Stimulated activated CD4-positive, alpha-beta T cell treated with anti-CD3 and anti-CD28 coated beads, Interleukin-2, amount 100 ng/mL, for 24 hours (primary cell): ENCODE data around the gene EXOG.

Experiments
- DNase-seq, 2 donors: peaks; one replicate each; pipeline ENCODE4 v3.0.0-alpha.2; 2020

Gene EXOG

DNA sequence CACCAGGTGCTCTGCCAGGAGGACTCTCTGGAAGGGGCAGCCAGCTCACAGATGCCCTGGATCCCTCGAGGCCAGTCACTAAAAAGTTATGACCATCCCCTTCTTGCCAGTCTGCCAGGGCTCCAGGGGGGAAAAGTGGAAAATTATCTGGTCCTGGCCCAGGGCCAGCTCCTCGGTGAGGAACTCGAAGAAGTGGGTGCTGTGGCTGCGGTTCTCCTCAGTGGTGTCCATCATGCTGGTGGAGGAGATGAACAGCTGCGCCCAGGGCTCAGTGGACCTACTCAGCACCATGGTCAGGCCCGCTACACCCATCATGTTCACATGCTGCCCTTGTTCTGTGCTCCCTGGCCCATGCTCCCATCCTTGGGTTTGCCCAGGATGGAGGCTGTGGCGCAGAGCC, 19.2 kb downstream of the EXOG start:
- no peak for DNase-seq

- no peak for DNase-seq
Observed at GRCh38 chr3:38516669-38517068, 20.5 kb downstream of the EXOG start.

- no peak for DNase-seq
Observed at GRCh38 chr3:38519000-38519399, 22.9 kb downstream of the EXOG start.

GRCh38 chr3:38519651-38520050, 23.5 kb downstream of the EXOG start:
- DNase-seq, result no peak

- DNase-seq, result peak; percentile 62 to 69
Observed at GRCh38 chr3:38521391-38521987, 25.3 kb downstream of the EXOG start.

DNA sequence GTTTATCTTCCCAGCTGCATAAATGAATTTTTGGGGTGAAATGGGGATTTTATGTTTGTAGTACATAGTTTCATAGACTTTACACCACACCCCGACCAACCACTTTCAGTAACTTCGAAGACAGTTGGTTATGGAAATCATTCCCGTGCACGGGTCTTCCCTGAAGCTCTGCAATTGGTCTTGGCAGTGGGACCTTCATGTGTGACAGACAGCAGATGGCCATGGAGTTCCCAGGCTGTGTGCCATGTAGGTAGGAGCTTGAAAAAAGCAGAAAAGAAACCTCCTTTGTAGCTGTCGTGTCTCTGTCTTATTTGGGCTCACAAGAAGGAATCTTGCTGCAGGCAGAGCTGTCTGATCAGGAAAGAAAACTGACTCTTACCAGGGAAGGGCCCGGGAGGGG, 25.9 kb downstream of the EXOG start:
- DNase-seq, result no peak

DNA sequence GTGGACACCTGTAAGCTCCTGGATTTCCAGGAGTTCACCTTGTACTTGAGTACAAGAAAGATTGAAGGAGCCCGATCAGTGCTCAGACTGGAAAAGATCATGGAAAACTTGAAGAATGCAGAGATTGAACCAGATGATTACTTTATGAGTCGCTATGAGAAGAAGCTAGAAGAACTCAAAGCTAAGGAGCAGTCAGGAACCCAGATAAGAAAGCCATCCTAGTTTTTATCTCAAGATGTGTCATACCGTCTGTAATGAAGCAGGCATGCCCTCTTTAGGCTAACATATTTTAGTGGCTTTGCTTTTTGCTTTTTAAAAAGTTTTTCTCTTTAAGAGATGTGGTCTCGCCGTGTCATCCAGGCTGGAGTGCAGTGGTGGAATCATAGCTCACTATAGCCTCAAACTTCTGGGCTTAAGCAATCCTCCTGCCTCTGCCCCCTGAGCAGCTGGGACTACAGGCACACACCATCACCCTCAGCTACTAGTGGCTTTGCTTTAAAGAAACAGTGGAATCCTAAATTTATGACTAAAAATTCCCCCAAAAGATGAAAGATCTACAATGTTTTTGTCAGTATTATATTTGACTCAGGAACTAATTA, 28.1 kb downstream of the EXOG start:
- no peak for DNase-seq

- no peak for DNase-seq
Observed at GRCh38 chr3:38526792-38527191, 30.7 kb downstream of the EXOG start.

GRCh38 chr3:38528457-38528856, 32.3 kb downstream of the EXOG start:
- DNase-seq, result no peak

GRCh38 chr3:38532529-38532928, 36.4 kb downstream of the EXOG start:
- no peak for DNase-seq

DNA sequence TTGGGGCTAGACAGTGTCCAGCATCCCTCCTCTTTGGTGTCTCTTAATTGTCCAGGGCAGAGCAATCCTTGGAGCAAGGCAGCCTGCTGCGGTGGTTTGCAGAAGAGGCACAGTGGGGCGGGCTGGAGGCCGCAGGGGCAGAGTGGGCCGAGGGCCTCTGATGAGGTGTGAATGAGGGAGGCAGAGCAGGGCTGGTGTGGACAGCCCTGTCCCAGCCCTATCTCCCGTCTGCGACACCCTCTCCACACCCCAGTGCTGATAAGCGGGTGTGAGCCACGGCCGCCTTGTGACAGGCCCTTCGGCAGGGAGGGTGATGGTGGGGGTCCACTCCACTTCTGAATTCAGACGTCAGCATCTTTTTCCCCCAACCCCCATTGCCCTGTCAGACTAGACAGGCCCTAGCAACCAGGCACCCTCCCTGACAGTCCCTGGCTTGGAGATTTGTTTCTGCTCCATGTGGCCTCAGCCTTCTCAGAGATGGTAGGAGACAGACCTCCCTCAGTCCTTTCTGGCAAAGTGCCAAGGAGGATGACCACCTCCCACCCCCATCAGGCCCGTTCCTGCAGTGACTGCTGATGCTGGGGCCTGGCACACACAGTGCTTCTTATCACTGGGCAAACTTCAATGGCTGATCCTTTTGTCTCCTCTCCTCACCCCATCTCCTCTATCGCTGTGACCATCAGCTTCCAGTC, 37.3 kb downstream of the EXOG start:
- DNase-seq, result no peak

- DNase-seq, result no peak
Observed at GRCh38 chr3:38534180-38534579, 38.0 kb downstream of the EXOG start.

- DNase-seq, result no peak
Observed at GRCh38 chr3:38534604-38535003, 38.5 kb downstream of the EXOG start.

DNA sequence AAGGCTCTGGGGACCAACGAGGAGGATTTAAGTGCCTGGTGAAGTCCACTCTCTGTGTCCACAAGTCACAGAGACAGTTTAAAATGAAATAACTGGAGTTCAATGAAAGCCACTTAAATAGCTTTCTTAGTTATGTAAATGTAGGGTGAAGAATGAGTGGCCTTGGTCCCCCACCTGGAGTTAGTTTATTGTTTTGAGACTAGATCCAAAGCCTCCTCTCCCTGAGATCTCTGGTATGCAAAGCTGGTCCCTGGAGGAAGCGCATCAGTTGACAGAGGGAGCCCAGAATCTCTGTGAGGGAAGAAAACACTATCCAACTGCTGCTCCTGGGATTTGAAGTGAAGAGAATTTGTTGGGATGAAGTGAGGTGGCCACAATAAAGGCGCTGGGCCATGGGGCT, 40.5 kb downstream of the EXOG start:
- no peak for DNase-seq

GRCh38 chr3:38538773-38539353, 42.7 kb downstream of the EXOG start:
- no peak for DNase-seq

DNA sequence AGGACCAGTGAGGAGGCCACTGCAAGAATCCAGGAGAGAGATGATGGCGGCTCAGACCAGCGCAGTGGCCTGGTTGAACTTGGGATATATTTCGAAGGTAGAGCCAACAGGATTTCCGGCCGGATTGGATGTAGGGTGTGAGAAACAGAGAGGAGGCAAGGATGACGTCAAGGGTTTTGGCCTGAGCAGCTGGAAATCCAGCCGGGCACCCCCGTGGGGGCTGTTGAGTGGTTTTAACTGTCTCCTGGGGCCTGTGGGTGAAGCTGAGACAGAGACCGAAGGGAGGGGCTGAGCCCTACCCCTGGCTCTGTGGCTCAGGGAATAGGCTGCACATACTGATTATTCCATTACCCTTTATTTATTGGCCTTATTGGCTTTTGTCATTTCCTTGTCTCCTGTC, 45.7 kb downstream of the EXOG start:
- no peak for DNase-seq

- DNase-seq, result no peak
Observed at GRCh38 chr3:38542401-38543298, 46.5 kb downstream of the EXOG start.

GRCh38 chr3:38543586-38543985, 47.4 kb downstream of the EXOG start:
- DNase-seq, result no peak

DNA sequence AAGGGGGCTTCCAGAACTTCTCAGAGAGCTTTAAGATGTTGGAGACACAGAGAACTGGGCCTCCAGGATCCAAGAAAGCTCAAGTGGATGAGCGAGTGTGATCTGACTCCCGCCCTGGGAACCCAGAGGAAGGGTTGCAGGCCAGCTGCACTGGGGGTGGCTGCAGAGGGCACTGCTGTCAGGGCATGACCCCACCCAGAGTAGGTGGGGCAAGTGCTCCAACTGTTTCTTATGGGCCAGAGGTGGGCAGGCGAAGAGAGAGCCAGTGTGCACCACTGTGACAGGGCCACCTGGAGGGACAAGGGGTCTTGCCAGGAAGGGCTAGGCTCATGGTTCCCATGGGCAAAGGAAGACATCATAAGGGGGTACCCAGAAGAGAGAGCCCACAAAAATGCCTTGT, 48.8 kb downstream of the EXOG start:
- no peak for DNase-seq

DNA sequence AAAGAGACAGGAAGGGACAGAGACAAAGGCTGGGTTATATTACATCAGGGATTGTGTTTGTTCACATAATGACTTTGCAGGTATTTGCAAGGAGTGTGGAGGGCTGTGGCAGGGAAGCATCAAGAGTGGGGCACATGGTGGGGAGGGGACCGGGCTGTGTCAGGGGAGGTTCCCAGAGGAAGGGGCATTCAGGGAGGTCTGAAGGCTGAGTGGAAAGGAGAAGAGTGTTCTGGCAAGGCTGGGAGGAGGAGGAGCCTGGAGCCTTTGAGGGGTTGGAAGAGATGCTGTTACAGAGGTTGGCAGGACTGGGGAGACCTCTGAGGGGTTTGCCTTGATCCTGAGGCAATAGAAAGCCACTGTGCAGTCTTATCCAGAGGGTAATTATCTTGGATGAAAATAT, 49.4 kb downstream of the EXOG start:
- no peak for DNase-seq

DNA sequence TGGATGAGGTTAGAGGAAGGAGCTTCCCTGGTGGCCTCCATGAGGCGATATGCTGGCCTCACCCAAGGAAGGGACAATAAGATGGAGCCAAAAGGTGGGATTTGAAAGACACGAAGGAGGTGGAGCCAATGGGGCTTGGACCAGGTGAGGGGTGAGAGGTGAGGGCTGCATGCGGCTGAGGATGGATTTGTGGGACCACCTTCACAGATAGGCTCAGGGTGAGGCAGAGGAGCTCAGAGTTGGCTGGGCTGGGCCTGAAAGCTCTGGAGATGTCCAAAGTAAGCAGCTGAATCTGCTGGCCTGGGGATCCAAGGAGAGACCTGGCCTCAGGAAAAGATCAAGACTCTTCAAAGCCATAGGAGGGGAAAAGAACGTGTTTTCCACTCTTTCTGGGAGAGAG, 49.8 kb downstream of the EXOG start:
- DNase-seq, result no peak

DNA sequence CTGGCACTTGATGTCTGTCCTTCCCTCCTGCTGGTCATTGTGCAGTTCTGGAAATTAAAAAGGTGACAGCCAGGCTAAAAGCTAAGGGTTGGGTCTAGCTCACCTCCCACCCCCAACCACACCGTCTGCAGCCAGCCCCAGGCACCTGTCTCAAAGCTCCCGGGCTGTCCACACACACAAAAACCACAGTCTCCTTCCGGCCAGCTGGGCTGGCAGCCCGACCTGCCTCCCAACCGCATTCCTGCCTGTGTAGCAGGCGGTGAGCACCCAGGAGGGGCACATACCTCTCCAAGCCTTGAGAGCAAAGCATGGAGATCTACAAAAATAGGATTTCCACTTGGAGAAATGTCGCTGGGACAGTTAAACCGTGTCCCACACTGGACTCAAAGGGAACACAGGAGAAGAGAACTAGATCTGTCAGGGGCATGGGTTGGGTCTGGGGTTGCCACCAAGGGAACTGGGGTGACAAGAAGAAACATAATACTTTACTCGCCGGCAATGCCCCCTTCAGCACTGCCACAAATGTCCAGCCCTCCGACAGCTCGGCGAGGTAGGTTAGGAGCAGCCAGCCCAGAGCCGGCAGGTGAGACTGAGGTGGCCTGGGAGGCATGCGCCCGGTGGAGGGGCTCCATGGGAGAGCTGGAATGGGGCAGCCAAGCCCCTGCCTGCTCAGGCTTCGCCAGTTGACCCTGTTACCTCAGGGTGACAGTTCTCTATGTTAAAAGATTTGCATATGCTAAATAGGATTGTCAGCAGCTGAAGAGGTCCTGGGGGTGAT, 52.2 kb downstream of the EXOG start:
- peak in 1 of 2 donors; percentile 5 for DNase-seq
